ENCODE data around the gene CAMK2G. TPM values are rescaled to one million over a fixed set of nuclear protein-coding genes. Genes with fewer than 3 reads are reported as not detected.

The CAMK2G gene
- total RNA-seq, 1 donor from 2014 or later, result 25.9 TPM

DNA sequence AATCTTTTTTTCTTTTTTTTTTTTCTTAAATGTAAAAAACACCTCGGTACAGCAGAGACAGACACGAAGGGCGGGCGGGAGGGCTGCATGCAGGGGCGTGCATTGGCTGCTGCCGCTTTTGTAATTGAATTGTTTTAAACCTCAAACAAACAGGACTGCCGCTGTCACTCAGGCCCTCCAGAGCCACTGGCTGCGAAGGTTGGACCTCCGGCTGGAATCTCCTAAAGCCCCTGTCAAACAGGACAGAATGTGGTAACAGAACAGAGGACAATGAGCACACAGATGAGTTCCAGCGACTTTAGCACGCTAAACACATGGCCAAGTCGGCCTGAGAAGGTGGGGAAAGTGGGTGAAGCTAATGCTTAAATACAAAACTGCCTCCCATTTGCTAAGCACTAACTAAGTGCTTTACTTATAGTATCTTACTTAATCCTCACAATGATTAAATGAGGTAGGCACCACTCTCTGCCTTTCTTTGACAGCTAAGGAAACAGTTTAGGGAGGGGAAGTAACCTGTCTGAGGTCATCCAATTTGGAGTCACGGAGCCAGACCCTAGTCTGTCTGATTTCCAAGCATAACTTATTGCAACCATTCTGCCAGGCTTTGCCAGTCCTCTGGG is 60.0 kb downstream of the CAMK2G start:
- H3K27ac Mint-ChIP-seq (ENCODE audit: unreplicated experiment), result no peak overlapping the region
- no peak overlapping the region for H3K4me3 Mint-ChIP-seq (ENCODE audit: unreplicated experiment)
- H3K36me3 Mint-ChIP-seq (ENCODE audit: unreplicated experiment), result no peaks in the 10 kb centered on the region
- TF ChIP-seq, protein P1, sequence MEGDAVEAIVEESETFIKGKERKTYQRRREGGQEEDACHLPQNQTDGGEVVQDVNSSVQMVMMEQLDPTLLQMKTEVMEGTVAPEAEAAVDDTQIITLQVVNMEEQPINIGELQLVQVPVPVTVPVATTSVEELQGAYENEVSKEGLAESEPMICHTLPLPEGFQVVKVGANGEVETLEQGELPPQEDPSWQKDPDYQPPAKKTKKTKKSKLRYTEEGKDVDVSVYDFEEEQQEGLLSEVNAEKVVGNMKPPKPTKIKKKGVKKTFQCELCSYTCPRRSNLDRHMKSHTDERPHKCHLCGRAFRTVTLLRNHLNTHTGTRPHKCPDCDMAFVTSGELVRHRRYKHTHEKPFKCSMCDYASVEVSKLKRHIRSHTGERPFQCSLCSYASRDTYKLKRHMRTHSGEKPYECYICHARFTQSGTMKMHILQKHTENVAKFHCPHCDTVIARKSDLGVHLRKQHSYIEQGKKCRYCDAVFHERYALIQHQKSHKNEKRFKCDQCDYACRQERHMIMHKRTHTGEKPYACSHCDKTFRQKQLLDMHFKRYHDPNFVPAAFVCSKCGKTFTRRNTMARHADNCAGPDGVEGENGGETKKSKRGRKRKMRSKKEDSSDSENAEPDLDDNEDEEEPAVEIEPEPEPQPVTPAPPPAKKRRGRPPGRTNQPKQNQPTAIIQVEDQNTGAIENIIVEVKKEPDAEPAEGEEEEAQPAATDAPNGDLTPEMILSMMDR (IDR thresholded peaks at IDR 0.05; ENCODE audit: partially characterized antibody, unreplicated experiment), result no peak
- no peak for DNase-seq
- H3K9me3 Mint-ChIP-seq (ENCODE audit: unreplicated experiment), result peaks cover 10% of the 10 kb centered on the region
- peaks cover 6% of the 10 kb centered on the region for H3K27me3 Mint-ChIP-seq (ENCODE audit: unreplicated experiment)
- peaks cover 6% of the 10 kb centered on the region for H3K4me1 Mint-ChIP-seq (ENCODE audit: low read depth, unreplicated experiment)

DNA sequence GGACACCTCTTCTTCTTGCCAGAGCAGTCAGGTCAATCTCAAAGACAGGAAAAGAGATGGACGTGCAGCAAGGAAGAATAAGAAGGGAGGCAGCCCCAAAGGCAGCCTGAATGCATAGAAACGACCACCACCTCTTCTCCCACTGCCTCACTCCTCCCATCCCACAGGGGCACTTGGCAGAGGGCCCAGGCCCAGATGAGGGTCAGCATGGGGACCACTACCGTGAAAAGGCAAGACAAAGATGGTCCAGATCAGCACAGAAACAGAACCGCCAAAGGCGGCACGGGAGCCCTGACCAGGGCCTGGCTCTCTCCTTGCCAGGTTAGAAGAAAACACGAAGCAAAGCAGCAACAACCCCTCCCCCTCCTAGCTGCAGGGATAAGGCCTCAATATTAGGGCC is 61.0 kb downstream of the CAMK2G start:
- Mint-ChIP-seq H3K36me3 (ENCODE audit: unreplicated experiment) (peaks cover 5% of the 10 kb centered on the region), H3K27me3 (ENCODE audit: unreplicated experiment) (peaks cover 4% of the 10 kb centered on the region), H3K4me3 (ENCODE audit: unreplicated experiment) (no peak overlapping the region), H3K4me1 (ENCODE audit: low read depth, unreplicated experiment) (peaks cover 1% of the 10 kb centered on the region), H3K27ac (ENCODE audit: unreplicated experiment) (no peak overlapping the region), H3K9me3 (ENCODE audit: unreplicated experiment) (peaks cover 10% of the 10 kb centered on the region)
- DNase-seq, result no peak
- TF ChIP-seq, protein P1 (IDR thresholded peaks at IDR 0.05; ENCODE audit: partially characterized antibody, unreplicated experiment), result no peak

DNA sequence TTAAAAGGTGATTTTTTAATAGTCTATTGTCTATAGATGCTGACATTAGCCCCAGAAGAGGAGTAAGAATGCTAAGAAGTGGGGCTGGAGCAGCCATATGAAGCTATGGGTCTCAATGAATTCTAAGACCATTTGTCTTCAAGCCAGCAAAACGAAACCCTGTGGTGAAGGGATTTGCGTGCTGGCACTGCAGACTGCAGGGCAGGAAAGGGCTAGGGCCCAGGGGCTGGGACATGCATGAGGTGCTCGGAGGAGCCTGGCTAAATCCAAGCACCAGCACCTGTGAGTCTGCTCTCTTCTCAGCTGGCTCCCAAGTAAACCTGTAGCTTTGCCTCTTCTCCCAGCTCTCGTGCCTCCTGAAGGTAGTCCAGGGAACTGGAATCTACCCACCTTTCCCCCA is 61.7 kb downstream of the CAMK2G start:
- H3K4me3 Mint-ChIP-seq (ENCODE audit: unreplicated experiment), result peak overlapping the region; percentile 76
- TF ChIP-seq, protein P1 (IDR thresholded peaks at IDR 0.05; ENCODE audit: partially characterized antibody, unreplicated experiment), result no peak
- H3K9me3 Mint-ChIP-seq (ENCODE audit: unreplicated experiment), result peaks cover 10% of the 10 kb centered on the region
- H3K27me3 Mint-ChIP-seq (ENCODE audit: unreplicated experiment), result peaks cover 4% of the 10 kb centered on the region
- no peak for DNase-seq
- H3K36me3 Mint-ChIP-seq (ENCODE audit: unreplicated experiment), result peaks cover 5% of the 10 kb centered on the region
- H3K27ac Mint-ChIP-seq (ENCODE audit: unreplicated experiment), result no peak overlapping the region
- peaks cover 1% of the 10 kb centered on the region for H3K4me1 Mint-ChIP-seq (ENCODE audit: low read depth, unreplicated experiment)

DNA sequence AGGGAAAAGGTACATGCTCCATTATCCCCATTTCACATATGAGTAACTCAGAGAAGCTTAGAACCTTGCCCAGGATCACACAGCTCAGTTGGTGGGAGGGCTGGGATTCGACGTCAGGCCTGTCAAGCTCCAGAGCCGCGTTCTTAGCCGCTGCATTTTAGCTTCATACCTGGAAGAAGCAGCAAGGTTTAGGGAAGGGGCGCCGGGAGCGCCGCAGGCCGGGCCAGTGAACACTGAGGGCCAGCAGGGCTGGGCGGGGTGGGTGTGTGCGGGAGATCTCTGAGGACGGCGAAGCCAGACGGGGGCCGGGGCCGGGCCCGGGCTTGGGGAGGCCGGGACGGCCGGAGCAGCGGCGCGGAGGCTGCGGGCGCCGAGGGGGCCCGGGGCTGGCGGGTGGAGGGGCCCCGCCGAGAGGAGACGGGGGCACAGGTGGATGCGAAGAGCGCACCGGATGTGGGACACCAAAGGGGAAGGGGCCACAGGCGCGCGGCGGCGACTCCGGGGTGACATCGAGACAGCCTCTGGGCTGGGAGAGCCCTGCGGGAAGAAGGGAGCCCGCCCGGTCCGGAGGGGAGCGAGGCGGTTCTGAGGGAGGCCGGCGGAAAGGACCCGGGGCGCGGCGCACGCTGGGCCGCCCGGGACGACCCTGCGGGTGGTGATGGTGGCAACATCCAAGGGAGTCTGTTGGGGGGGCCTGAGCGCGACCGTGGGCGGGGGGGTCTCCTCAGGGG is 63.5 kb downstream of the CAMK2G start:
- Mint-ChIP-seq H3K36me3 (ENCODE audit: unreplicated experiment) (peaks cover 5% of the 10 kb centered on the region), H3K27ac (ENCODE audit: unreplicated experiment) (peak overlapping the region; percentile 52), H3K27me3 (ENCODE audit: unreplicated experiment) (peaks cover 4% of the 10 kb centered on the region), H3K4me1 (ENCODE audit: low read depth, unreplicated experiment) (peaks cover 1% of the 10 kb centered on the region), H3K9me3 (ENCODE audit: unreplicated experiment) (peaks cover 10% of the 10 kb centered on the region), H3K4me3 (ENCODE audit: unreplicated experiment) (peak overlapping the region; percentile 85)
- TF ChIP-seq, protein P1 (IDR thresholded peaks at IDR 0.05; ENCODE audit: partially characterized antibody, unreplicated experiment), result no peak
- DNase-seq, result peak; percentile 37

DNA sequence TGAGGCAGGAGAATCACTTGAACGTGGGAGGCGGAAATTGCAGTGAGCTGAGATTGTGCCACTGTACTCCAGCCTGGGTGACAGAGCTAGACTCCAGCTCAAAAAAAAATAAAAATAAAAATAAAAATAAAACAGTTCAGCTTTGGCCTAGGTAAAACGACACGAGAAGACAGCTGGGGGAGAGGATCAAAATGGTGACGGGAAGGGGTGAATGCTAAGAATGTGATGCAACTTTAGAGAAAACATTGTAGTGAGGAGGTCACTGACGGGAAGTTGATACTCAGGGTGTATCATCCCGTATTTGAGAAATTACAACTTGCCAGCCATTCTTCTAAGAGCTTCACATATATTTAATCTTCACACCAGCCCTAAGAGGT is 64.0 kb downstream of the CAMK2G start:
- H3K27me3 Mint-ChIP-seq (ENCODE audit: unreplicated experiment), result peaks cover 4% of the 10 kb centered on the region
- H3K36me3 Mint-ChIP-seq (ENCODE audit: unreplicated experiment), result peaks cover 5% of the 10 kb centered on the region
- peak overlapping the region; percentile 85 for H3K4me3 Mint-ChIP-seq (ENCODE audit: unreplicated experiment)
- H3K4me1 Mint-ChIP-seq (ENCODE audit: low read depth, unreplicated experiment), result peaks cover 1% of the 10 kb centered on the region
- peaks cover 10% of the 10 kb centered on the region for H3K9me3 Mint-ChIP-seq (ENCODE audit: unreplicated experiment)
- peak overlapping the region; percentile 52 for H3K27ac Mint-ChIP-seq (ENCODE audit: unreplicated experiment)
- no peak for DNase-seq
- TF ChIP-seq, protein P1 (IDR thresholded peaks at IDR 0.05; ENCODE audit: partially characterized antibody, unreplicated experiment), result no peak
